Endothelial cell of umbilical vein (primary cell): Measurements from ENCODE around the gene PTGS1.

Source experiments
- EZH2 ChIP-seq: IDR thresholded peaks from 2 replicates; pipeline ENCODE4 v1.6.1; 2012; ENCODE audit warnings: borderline replicate concordance, low read depth, mild to moderate bottlenecking, moderate library complexity, low read length, inconsistent platforms; ENCODE audit not compliant: severe bottlenecking
- GATA2 ChIP-seq: IDR thresholded peaks from 2 replicates; pipeline ENCODE4 v1.7.0; 2011; ENCODE audit warnings: low read depth, mild to moderate bottlenecking, moderate library complexity, mixed read lengths, low read length; ENCODE audit not compliant: insufficient read length, insufficient read depth
- JUN ChIP-seq: IDR thresholded peaks from 2 replicates; pipeline ENCODE4 v1.6.1; 2011; ENCODE audit warnings: borderline replicate concordance, low read depth; ENCODE audit not compliant: insufficient read length, insufficient read depth
- MAX ChIP-seq: IDR thresholded peaks from 2 replicates; pipeline ENCODE4 v1.6.1; 2011; ENCODE audit not compliant: insufficient read depth, insufficient read length
- MYC ChIP-seq: IDR thresholded peaks from one replicate; pipeline ENCODE4 v1.6.1; 2011; ENCODE audit warnings: mild to moderate bottlenecking, low read depth, low read length
- POLR2A ChIP-seq: IDR thresholded peaks from 2 replicates; pipeline ENCODE4 v1.6.1; 2012; ENCODE audit warnings: low read depth, mild to moderate bottlenecking, control low read depth, low read length
- POLR2AphosphoS5 ChIP-seq: IDR thresholded peaks from 2 replicates; pipeline ENCODE4 v1.6.1; 2012; ENCODE audit warnings: low read depth, mild to moderate bottlenecking, control low read depth, low read length, moderate library complexity; ENCODE audit not compliant: insufficient read depth
- TF ChIP-seq, protein P1 (sequence below), 2 donors: IDR thresholded peaks; 1 replicate in 1 of 2; 2 replicates in 1 of 2; pipeline ENCODE4 v1.5.1; 2011; ENCODE audit warnings: low read length in 2 of 2, mild to moderate bottlenecking in 2 of 2, moderate library complexity in 2 of 2, control low read depth in 1 of 2, inconsistent platforms in 1 of 2, low read depth in 1 of 2; ENCODE audit not compliant: insufficient read depth in 1 of 2; ENCODE audit errors: extremely low read depth in 1 of 2

GRCh38 chr9:122394265-122395125 is 23.7 kb downstream of the PTGS1 start:
- TF ChIP-seq, protein P1, sequence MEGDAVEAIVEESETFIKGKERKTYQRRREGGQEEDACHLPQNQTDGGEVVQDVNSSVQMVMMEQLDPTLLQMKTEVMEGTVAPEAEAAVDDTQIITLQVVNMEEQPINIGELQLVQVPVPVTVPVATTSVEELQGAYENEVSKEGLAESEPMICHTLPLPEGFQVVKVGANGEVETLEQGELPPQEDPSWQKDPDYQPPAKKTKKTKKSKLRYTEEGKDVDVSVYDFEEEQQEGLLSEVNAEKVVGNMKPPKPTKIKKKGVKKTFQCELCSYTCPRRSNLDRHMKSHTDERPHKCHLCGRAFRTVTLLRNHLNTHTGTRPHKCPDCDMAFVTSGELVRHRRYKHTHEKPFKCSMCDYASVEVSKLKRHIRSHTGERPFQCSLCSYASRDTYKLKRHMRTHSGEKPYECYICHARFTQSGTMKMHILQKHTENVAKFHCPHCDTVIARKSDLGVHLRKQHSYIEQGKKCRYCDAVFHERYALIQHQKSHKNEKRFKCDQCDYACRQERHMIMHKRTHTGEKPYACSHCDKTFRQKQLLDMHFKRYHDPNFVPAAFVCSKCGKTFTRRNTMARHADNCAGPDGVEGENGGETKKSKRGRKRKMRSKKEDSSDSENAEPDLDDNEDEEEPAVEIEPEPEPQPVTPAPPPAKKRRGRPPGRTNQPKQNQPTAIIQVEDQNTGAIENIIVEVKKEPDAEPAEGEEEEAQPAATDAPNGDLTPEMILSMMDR (IDR thresholded peaks at IDR 0.05; ENCODE audit: extremely low read depth in 1 of 2, insufficient read depth in 1 of 2, low read depth in 1 of 2, low read length in 2 of 2) = no peak
- TF ChIP-seq POLR2AphosphoS5 (no peak), EZH2 (no peak), POLR2A (no peak), GATA2 (no peak), JUN (no peak), MAX (no peak), MYC (no peak)
